ENCODE measurements around the gene RIC8A. TPM values are rescaled to one million over a fixed set of nuclear protein-coding genes. Genes with fewer than 3 reads are reported as not detected.
"Not testable (repeated sequence)": the region's sequence is repeated elsewhere in the genome, so short reads cannot be mapped to it uniquely, and the experiment has no call there.

RIC8A gene
- total RNA-seq, 1 donor from 2014 or later: 116 TPM

DNA sequence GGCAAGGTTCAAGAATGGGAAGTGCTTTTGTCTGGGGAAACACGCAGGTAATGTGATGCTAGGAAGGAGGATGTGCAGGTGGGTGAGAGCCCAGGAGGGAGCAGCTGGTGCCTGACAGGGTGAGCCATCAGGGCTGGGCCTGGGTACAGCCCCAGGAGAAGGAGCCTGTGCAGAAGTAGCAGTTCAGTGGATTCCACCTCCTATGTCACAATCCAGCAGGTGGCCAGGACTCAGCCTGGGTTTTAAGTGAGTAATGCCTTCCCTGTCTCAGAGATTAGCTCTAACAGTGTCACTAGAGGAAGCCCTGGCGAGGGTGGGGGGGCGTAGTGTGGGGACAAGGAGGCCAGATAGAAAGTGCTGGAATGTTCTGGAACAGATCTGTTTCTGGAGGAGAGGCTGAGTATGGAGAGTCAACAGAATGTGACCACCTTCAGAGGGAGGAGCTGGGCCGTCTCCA, 8.1 kb downstream of the RIC8A start:
- Histone ChIP-seq H3K27me3 (ENCODE audit: control insufficient read depth, insufficient read depth, low read length) (no peaks in the 10 kb centered on the region), H3K36me3 (ENCODE audit: control insufficient read depth, insufficient read depth, low read length) (peaks cover 15% of the 10 kb centered on the region), H3K4me3 (ENCODE audit: low read depth, low read length) (no peak overlapping the region)
- TF ChIP-seq, protein P1, sequence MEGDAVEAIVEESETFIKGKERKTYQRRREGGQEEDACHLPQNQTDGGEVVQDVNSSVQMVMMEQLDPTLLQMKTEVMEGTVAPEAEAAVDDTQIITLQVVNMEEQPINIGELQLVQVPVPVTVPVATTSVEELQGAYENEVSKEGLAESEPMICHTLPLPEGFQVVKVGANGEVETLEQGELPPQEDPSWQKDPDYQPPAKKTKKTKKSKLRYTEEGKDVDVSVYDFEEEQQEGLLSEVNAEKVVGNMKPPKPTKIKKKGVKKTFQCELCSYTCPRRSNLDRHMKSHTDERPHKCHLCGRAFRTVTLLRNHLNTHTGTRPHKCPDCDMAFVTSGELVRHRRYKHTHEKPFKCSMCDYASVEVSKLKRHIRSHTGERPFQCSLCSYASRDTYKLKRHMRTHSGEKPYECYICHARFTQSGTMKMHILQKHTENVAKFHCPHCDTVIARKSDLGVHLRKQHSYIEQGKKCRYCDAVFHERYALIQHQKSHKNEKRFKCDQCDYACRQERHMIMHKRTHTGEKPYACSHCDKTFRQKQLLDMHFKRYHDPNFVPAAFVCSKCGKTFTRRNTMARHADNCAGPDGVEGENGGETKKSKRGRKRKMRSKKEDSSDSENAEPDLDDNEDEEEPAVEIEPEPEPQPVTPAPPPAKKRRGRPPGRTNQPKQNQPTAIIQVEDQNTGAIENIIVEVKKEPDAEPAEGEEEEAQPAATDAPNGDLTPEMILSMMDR (IDR thresholded peaks at IDR 0.05; ENCODE audit: insufficient read depth, low read length, poor library complexity, severe bottlenecking): no peak
- DNase-seq (ENCODE audit: low read depth): no peak

DNA sequence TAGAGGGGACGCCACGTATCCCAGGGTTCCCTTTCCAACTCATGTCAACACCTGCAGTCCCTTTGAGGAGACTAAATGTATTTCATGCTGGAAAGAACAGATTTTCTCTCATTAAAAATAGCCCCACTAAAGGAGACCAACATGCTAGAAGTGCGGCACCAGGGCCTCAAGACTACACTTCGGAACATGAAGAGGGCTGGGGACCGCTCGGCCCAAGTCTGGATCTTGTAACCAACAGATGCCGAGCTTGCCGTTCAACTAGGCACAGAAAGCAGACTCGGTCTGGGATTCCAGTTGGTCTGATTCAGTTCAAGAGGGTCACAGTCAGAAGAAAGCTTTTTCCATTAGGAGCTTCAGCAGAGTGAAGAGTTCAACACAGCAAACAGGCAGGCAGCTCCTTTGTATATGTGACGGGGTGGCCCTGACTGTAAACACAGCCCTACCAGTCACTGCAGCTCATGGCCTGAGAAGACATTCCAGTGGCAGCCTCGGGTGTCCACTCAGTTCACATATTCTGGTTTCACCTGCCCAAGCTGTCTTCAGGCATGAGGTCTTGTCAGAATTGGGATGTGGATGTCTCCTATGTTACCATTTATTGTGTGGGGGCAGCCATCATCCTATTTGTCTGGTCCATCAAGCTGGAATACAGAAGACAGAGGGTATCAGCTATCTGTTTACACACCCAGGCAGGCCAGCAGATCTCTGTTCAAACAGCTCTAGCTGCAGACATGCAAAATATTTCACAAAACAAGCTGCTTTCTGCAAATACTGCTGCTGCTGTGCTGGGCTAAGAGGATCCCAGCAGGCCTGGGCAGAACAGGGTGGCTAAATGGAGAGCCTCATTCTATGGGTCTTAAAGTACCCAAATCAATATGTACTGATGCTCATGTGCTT, 8.8 kb downstream of the RIC8A start:
- no peak overlapping the region for H3K4me3 ChIP-seq (ENCODE audit: low read depth, low read length)
- no peak for DNase-seq (ENCODE audit: low read depth)
- TF ChIP-seq, protein P1 (IDR thresholded peaks at IDR 0.05; ENCODE audit: insufficient read depth, low read length, poor library complexity, severe bottlenecking): no peak
- H3K27me3 ChIP-seq (ENCODE audit: control insufficient read depth, insufficient read depth, low read length): no peaks in the 10 kb centered on the region
- H3K36me3 ChIP-seq (ENCODE audit: control insufficient read depth, insufficient read depth, low read length): peaks cover 10% of the 10 kb centered on the region

DNA sequence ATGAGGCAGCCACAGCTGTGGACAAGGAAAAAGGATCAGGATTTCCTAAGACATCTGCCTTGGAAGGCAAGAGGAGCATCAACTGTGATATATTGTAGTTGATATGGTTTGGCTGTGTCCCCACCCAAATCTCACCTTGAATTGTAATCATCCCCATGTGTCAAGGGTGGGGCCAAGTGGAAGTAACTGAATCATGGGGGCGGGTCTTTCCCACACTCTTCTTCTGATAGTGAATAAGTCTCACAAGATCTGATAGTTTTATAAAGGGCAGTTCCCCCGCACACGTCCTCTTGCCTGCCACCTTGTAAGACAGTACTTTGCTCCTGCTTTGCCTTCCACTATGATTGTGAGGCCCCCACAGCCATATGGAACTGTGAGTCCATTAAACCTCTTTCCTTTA, 10.2 kb downstream of the RIC8A start:
- peaks cover 8% of the 10 kb centered on the region for H3K36me3 ChIP-seq (ENCODE audit: control insufficient read depth, insufficient read depth, low read length)
- no peak overlapping the region for H3K4me3 ChIP-seq (ENCODE audit: low read depth, low read length)
- DNase-seq (ENCODE audit: low read depth): no peak
- no peaks in the 10 kb centered on the region for H3K27me3 ChIP-seq (ENCODE audit: control insufficient read depth, insufficient read depth, low read length)
- TF ChIP-seq, protein P1 (IDR thresholded peaks at IDR 0.05; ENCODE audit: insufficient read depth, low read length, poor library complexity, severe bottlenecking): no peak

DNA sequence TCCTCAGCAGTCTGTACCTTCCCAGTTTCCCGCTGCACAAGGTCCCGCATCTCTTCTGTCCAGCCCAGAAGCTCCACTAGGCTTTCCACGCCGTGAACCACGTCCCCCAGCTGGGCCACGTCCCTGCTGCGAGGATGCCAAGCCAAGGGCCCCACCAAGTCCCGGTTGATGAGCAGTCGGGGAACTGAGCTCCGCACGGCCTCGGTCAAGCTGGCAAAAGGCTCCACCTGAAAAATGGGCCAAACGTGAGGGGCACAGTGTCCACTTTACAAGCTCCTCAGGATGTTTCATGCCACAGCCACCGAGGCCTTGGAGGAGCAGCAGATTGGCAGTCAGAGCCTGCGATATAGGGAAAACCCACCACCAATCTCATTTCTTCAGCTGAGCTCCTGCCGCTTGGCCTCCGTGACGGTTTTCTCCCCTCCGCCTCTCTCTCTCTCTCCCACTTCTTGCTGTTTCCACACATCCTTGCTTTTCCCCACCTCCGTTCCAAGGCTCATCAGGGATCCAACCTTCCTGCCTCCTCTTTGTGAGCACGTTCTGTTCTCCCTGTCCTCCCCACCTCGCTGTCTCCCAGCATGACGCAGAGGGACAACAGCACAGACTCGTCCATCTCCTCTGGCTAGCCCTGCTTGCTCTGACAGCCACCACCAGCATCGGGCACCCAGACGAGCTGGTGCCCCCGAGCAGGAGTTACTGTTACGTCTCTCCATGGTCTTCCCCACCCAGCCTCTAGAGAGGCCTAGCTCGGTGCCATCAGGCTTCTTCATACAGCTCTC, 11.5 kb downstream of the RIC8A start:
- Histone ChIP-seq H3K36me3 (ENCODE audit: control insufficient read depth, insufficient read depth, low read length) (peaks cover 3% of the 10 kb centered on the region), H3K4me3 (ENCODE audit: low read depth, low read length) (no peak overlapping the region), H3K27me3 (ENCODE audit: control insufficient read depth, insufficient read depth, low read length) (no peaks in the 10 kb centered on the region)
- no peak for DNase-seq (ENCODE audit: low read depth)
- TF ChIP-seq, protein P1 (IDR thresholded peaks at IDR 0.05; ENCODE audit: insufficient read depth, low read length, poor library complexity, severe bottlenecking): no peak

DNA sequence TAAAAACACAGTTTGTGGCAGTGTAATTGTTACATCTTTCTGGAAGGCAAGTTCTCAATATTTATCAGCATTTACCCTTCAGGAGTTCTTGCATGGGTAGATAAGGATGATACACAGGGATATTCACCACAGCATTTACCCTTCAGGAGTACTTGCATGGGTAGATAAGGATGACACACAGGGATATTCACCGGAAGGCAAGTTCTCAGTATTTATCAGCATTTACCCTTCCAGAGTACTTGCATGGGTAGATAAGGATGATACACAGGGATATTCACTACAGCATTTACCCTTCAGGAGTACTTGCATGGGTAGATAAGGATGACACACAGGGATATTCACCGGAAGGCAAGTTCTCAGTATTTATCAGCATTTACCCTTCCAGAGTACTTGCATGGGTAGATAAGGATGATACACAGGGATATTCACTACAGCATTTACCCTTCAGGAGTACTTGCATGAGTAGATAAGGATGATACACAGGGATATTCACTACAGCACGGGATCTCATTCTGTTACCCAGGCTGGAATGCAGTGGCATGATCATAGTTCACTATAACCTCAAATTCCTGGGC, 13.2 kb downstream of the RIC8A start:
- not testable (repeated sequence) for H3K4me3 ChIP-seq (ENCODE audit: low read depth, low read length); DNase-seq (ENCODE audit: low read depth); H3K27me3 ChIP-seq (ENCODE audit: control insufficient read depth, insufficient read depth, low read length)

DNA sequence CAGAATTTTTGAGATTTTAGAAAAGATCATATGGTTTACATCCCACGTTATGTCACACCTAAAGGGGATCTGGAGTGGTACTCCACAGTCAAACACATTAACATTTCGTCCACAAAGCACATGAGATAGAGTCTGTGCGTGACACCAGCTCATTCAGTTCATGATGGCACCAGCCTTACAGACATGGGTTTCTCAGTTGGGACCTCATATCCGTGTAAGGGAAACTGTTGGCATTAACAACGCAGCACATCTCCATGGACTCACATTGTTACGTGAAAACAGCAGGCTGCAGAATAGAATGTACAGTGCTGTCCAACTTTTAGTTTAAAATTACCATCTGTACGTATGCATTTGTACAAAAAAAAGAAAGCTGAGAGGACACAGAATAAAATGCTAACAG, 14.0 kb downstream of the RIC8A start:
- TF ChIP-seq, protein P1 (IDR thresholded peaks at IDR 0.05; ENCODE audit: insufficient read depth, low read length, poor library complexity, severe bottlenecking): no peak
- Histone ChIP-seq H3K4me3 (ENCODE audit: low read depth, low read length) (no peak overlapping the region), H3K36me3 (ENCODE audit: control insufficient read depth, insufficient read depth, low read length) (no peaks in the 10 kb centered on the region), H3K27me3 (ENCODE audit: control insufficient read depth, insufficient read depth, low read length) (no peaks in the 10 kb centered on the region)
- no peak for DNase-seq (ENCODE audit: low read depth)

More for the DNA sequence above, 13.2 kb downstream of the RIC8A start:
- not testable (repeated sequence) for H3K36me3 ChIP-seq (ENCODE audit: control insufficient read depth, insufficient read depth, low read length)
